ENCODE data around the gene IFITM2. TPM values are rescaled to one million over a fixed set of nuclear protein-coding genes. Genes with fewer than 3 reads are reported as not detected.

IFITM2 gene
- total and polyA plus RNA-seq, 2 experiments from 2014 or later, result 91.2 to 857 TPM

GRCh38 chr11:282171-282570 is 25.4 kb upstream of the IFITM2 start (continued):
- TF ChIP-seq ZNF462 (CRISPR knock-in tag; IDR thresholded peaks at IDR 0.05), result no peak
- no peak for TF ChIP-seq EZH2phosphoT487 (IDR thresholded peaks at IDR 0.05; ENCODE audit: unreplicated experiment)

- H3K9me2 ChIP-seq (ENCODE audit: insufficient read depth), result no peaks in the 10 kb centered on the region
- no peak overlapping the region for H3K4me3 ChIP-seq
- no peaks in the 10 kb centered on the region for H3K79me2 ChIP-seq (replicated peaks; ENCODE audit: insufficient read depth)
- Mint-ChIP-seq H3K4me3 (no peak overlapping the region), H3K4me1 (peaks cover 27% of the 10 kb centered on the region), H3K9me3 (peaks cover 2% of the 10 kb centered on the region; the same call in 1 of the 3 replicates), H3K36me3 (ENCODE audit: low read depth) (no peaks in the 10 kb centered on the region; the same call in 2 of the 3 replicates), H3K27me3 (ENCODE audit: insufficient read depth, low read depth, poor library complexity) (peaks cover 65% of the 10 kb centered on the region), H3K27ac (no peak overlapping the region)
- no peak for DNase-seq (ENCODE audit: low spot score)
- no peaks in the 10 kb centered on the region for H3K4me1 ChIP-seq (ENCODE audit: insufficient read depth)
- H3K4me2 ChIP-seq, result no peak overlapping the region
- no peaks in the 10 kb centered on the region for H3K36me3 ChIP-seq (ENCODE audit: insufficient read depth)
- no peak overlapping the region for H3K27ac ChIP-seq (ENCODE audit: low read depth)
- peaks cover 4% of the 10 kb centered on the region; the same call in 1 of the 2 replicates for H3F3A ChIP-seq (replicated peaks; ENCODE audit: low read depth)
- ATAC-seq, result no peak
- H4K20me1 ChIP-seq (replicated peaks; ENCODE audit: insufficient read depth), result no peaks in the 10 kb centered on the region
- H2AFZ ChIP-seq, result no peak overlapping the region
- H3K27me3 ChIP-seq (ENCODE audit: insufficient read depth), result peaks cover 70% of the 10 kb centered on the region
- TF ChIP-seq REST (IDR thresholded peaks at IDR 0.05; ENCODE audit: unreplicated experiment), result no peak
- TF ChIP-seq CTCF (conservative IDR thresholded peaks at IDR 0.05; ENCODE audit: low read depth in 2 of 2), result no peak
- TF ChIP-seq ZNF114 (CRISPR knock-in tag; IDR thresholded peaks at IDR 0.05), result no peak
These were observed 24.8 kb upstream of the IFITM2 start for GRCh38 chr11:282630-283360.
